ENCODE results near the gene ITGB8.
"Not testable (repeated sequence)": the region's sequence is repeated elsewhere in the genome, so short reads cannot be mapped to it uniquely, and the experiment has no call there.

Gene ITGB8

DNA sequence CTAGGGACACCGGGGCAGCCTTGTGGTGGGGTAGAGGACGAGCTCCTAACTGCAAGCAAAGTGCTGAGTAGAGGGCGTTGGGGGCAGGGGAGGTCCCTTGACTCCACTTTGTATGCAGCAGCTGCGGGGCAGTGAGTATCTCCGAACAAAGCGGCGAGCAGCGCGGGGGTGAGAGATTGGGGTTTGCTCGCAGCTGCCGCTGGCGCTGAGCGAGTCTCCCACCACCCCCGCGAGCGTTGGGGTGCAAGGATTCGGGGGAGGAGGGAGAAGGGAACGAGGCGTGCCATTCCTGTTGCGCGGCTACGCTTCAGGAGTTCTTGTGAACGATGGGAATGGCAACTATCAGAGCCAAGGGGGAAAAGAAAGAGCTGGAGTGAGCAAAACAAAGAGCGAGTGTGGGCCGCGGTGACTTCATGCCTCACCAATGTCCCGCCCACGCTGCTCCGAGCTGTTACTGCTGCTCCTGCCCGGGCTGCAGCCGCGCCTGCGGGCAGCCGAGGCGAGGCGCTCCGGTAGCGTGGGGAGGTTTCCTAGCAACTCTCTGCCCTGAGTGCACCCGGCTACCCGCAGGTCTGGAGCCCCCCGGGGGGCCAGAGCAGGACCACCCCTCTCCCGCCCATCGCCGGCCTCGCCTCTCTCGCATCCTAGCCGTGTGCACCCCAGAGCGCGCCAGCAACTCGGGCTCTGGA is at the start of gene ITGB8:
Gene ITGB8 (plus strand): TSS at position 662 of the 689 bp plus-strand sequence. CDS start 907 bp downstream, outside the sequence.
- peak; percentile 25 for DNase-seq (ENCODE audit: low read depth)

DNA sequence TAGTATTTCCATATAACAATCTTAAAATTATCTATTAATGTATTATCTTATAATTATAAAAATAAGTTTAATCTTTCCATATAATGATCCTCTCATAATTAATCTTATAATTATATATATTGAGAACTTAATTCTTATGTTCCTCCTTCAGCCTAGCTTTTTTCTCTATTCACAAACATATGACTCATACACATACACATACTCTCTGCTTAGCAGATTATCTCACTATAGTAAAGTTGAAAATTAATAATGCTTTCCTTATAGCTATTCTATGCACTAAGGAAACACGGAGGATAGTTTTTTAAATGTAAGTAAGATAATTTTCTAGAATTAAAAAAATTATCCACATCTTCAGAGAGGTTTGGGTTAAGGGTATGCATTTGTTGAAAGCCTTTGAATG is 47.7 kb upstream of the ITGB8 start:
- DNase-seq (ENCODE audit: low read depth) = no peak

DNA sequence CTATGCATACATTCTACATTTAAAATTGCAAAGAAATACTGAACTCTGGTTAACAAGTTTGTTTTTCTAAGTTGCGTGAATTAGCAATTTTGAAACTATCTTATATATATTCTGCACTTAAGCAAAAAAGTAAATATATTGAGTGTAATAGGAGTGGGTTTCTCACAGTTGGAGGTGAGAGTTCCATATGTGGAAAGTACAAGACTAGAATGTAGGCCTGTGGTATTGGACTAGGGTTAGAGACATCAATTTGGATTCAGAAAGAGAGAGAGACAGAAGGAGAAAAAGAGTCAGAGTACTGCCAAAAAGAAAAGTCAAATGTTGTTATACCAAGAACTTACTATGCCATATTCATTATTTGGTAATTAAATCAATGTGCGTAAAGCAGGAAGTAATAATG is 47.3 kb upstream of the ITGB8 start:
- DNase-seq (ENCODE audit: low read depth) = no peak

DNA sequence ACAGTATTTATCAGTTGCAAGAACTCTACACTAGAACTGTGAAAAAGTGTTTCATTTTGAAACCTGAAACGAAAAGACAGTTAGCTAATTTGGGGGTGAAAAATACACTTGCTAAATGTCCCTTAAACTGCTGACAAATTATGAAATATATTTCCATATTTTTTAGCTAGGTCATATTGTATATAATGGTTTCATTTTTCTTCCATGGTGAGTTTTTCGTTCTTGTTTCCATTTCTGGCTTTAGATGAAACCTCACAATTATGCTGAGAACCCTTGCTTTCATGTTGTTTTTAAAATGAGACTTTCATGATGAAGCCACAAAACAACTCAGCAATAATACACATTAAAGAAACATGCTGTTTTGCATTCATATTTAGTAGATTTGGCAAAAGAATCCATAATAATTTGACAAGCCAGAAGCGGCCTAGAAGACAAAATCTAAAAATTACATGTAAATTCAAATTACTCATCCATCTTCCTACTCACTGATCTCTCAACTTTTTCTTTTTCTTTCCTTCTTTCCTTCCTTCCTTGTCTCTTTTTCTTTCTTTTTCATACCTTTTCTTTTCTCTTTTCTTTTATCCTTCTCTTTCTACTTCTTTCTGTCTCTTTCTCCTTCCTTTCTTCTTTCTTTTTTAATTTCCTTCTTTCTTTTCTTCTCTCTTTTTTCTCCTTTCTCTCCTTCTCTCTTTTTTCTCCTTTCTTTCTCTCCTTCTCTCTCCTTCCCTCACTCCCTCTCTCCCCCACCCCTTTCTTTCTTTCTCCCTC is 46.5 kb upstream of the ITGB8 start:
- no peak for DNase-seq (ENCODE audit: low read depth)

DNA sequence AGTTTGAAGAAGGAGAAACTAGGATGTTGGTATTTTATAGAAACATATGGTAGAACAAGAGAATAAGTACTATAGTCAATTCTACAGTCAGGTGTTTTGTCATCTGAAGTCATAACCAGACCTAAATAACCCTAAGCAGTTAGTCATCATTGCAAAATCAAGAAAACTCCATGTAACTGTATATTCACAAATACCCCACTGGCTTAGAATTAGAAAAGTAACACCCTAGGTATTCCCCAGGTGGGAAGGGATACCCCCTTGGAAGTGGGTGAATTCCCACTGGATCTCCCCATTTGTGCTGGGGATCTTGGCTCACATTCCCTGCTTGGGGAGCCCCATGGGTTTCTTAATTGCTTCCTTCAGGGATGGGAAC is 45.9 kb upstream of the ITGB8 start:
- DNase-seq (ENCODE audit: low read depth) = no peak

DNA sequence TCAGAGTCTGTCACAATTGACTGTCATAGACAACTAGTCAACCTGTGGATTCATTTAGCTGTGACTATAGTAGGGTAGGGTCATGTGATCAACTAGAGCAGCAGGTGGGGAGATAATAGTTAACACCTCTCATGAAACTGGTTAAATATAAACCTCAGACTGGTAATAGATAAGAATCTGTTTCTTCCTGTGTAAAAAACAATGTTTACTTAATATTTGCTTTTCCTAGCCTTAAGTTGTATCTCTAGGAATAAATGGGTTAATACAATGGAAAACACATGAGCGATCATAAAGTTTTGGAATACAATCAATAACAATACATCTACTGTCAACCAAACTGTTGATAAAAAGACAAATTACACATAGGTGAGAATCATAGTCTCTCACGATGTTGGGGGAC is 43.4 kb upstream of the ITGB8 start:
- no peak for DNase-seq (ENCODE audit: low read depth)

DNA sequence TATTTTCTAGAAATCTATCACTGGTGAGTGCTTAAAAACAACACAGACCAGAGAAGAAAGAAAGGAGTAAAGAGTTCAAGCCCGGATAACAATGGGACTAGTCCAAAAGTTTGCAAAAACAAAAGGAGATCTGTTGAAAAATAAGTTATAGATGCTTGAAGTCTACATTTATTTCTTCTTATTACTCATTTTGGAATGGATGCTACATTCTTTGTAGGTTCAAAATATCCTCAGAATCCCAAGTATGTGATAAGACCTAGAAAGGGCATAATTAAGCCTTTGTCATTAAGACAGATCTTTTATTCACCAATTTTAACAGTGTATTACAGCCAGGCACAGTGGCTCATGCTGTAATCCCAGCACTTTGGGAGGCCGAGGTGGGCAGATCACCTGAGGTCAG is 42.7 kb upstream of the ITGB8 start:
- DNase-seq (ENCODE audit: low read depth) = no peak

DNA sequence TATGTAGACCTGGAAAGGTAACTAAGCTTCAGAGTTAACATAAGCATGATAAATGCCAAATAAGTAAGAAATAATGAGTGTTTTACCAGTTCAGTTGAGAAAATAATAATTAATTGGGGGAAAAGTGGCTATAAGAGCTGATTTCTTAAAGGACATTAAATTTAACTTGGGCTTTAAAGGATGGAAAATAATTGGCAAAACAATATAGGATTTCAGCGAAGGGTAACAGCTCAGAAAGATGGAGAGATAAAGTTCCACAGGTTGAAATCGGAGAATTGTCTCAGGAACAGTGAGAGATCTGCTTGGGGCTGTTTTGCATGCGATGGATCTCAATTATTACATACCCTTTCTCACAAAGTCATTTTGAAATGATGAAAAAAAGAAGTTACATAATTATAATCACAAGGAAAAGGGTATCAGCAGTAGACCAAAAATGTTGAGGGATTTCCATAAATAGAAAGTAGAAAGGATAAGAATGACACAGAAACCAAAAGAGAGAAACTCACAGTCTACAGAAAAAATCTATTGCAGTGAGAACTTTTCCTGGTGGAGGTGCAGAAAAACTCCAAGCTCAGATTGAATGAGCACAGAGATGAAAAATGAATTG is 40.1 kb upstream of the ITGB8 start:
- no peak for DNase-seq (ENCODE audit: low read depth)

DNA sequence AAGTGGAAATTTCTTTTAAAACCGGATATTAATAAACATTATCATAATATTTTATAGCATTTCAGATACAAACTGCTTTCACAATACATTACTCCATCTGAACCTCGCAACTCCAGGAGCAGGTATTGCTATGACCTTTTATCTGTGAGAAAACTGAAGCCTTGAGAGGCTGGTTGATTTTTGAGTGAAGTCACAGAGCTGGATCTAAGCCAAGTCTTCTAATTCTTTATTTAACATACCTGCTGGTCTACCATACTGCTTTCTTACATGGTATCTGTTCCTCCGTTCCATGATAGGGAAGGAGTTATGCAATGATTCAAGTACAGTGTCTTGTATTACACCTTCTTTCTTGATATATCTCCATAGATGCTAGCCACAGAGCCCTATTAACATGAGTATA is 37.4 kb upstream of the ITGB8 start:
- DNase-seq (ENCODE audit: low read depth) = no peak

DNA sequence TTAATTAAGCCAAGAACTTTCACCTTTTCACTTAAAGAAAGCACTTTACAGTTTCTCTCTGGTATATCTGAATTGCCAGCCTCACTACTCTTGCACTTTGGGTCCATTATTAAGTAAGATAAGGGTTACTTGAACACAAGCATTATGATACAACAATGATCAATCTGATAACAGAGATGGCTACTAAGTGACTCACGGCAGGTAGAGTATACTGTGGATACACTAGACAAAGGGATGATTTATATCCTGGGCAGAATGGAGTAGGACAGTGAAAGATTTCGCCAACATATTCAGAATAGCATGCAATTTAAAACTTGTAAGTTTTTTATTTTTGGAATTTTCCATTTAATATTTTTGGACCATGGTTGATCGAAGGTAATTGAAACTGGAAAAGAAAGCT is 34.3 kb upstream of the ITGB8 start:
- no peak for DNase-seq (ENCODE audit: low read depth)

DNA sequence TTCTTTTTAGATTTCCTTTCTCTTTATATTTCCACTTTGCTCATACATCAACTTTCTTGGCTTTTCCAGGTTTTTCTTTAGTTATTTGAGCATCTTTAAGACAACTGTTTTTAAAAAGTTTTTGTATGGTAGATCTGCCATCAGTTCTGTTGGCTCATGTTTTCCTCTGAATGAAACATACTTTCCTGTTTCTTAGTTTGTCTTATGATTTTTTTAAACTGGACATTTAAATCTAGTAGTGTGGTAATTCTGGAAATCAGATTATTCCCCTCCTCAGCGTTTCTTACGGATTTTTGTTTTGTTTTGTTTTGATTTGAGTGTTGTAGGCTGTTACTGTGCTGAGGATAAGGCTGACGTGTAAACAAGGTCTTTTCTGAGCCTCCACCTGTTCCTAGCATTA is 33.8 kb upstream of the ITGB8 start:
- DNase-seq (ENCODE audit: low read depth) = no peak

DNA sequence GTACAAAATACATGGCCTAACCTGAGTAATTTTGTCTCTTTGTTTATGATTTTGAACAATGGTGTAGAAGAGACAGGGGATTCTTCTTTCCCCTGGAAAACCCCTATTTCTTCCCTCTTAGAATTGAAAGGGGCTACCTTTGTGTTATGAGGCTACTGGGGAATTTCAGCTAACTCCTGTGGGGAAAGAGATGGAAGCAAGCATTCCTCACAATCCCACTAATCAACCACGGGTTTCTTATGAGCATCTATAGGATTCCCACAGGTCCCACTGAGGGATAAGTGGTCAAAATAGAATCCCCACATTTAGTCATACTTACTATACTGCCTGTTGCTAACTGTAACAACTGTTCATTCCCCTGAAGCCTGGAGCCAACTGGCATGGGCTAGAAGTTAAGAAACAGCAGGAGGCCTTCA is 32.2 kb upstream of the ITGB8 start:
- DNase-seq (ENCODE audit: low read depth) = no peak

DNA sequence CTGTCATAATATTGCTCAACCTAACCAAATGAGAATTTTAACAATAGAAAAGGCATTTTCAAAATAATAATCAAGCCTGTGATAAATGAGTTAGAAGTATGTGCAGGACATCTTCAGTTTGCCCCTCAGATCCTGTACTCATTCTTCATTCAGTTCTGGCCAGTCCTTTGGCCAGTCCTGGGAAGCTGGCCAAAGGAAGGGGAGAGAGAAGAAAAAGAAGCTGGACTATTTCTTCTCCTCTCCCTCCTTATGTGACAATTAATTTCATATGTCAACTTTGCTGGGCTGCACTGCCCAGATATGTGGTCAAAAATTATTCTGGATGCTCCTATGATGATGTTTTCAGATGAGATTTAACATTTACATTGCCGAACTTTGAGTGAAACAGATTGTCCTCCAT is 31.6 kb upstream of the ITGB8 start:
- DNase-seq (ENCODE audit: low read depth) = no peak

DNA sequence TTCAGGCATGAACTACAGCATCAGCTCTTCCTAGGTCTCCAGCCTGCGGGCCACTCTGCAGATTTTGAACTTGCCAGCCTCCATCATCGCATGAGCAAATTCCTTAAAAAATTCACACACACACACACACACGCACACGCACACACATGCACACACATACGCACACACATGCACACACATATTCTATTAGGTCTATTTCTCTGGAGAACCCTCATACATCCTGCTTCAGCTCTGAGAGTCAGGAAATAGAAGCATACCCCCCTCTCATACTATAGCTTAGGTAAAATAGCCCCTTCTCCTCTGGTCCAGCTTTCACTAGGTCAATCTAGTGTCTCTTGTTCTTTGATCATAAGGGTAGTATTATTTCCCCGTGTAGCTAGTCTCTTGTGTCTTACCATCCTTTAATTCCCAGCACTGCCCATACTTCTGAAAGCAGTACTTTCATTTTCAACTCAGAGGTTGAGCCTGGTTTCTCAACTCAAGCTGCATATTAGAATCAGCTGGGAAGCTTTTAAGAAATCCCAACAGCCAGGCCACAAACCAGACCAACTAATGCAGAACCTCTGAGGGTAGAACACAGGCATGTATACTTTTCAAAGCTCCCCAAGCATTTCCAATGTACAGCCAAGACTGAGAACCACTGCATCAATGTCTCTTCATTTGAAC is 30.9 kb upstream of the ITGB8 start:
- DNase-seq (ENCODE audit: low read depth) = no peak

DNA sequence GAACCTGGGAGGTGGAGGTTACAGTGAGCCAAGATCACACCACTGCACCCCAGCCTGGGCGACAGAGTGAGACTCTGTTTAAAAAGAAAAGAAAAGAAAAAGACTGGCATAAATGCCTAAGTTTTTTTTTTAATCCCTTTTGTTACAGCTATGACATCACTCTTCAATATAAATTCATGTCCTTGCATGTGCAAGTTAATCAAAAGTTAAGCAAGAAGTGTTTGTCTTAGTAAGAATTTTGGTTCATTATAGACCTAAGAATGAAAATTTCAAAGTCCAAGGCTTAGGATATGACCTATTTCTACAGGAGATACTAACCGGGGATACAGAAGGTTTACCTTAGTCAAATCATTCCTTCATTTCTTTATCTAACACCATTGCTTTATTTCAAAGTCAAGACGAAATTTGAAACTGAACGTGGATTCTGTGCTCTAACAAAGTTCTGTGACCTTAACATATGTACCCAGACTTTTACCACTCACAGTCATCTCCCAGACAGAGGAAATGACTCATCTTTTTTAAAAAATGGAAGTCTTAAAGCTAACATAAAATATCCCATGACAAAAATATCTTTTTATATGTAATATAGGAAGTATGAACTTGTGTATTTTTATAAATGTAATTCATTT is 29.3 kb upstream of the ITGB8 start:
- DNase-seq (ENCODE audit: low read depth) = no peak

DNA sequence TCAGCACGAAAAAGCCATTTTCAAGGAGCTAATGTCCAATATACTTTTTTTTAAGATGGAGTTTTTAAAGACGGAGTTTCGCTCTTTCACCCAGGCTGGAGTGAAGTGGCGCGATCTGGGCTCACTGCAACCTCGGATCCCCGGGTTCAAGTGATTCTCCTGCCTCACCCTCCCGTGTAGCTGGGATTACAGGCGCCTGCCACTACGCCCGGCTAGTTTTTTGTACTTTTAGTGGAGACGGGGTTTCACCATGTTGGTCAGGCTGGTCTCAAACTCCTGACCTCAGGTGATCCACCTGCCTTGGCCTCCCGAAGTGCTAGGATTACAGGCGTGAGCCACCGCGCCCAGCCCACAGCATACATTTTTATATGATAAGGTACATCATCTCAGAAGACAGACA is 28.4 kb upstream of the ITGB8 start:
- DNase-seq (ENCODE audit: low read depth) = not testable (repeated sequence)

DNA sequence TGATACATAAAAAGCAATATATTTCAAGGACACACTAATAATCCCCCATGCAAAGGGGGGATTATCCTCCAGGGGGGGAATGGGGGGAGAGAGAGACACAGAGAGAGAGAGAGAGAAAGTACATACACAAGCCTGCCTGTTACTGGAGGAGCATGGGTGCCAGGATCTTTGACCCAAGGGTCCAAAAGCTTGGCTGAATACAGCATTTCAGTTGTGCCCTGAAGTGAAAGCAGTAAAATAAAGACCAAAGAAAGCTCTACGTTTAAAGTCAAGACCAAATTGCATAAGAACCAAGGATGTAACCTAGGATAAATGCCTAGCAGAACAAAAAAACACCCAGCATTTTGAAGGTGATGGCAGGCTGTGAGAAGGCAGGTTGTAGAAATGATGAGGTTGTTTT is 27.8 kb upstream of the ITGB8 start:
- DNase-seq (ENCODE audit: low read depth) = no peak

DNA sequence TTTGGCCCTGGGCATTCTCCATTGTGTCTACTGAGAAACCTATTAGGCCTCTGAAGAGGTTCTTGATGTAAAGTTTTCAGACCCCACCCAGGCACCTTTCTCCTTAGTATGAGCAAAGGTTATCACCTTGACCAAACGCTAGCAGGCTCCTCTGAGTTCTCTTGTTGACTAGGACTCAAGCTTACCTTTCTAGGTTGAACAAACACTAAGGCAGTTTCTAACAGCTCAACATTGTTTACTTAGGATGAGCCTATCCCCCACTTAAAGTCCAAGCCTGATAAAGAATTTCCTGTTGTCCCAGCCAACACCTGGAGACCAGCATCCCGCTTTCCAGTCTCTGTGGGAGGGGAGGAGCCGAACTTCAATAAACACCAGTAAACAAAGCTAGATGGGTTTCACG is 26.3 kb upstream of the ITGB8 start:
- DNase-seq (ENCODE audit: low read depth) = no peak

DNA sequence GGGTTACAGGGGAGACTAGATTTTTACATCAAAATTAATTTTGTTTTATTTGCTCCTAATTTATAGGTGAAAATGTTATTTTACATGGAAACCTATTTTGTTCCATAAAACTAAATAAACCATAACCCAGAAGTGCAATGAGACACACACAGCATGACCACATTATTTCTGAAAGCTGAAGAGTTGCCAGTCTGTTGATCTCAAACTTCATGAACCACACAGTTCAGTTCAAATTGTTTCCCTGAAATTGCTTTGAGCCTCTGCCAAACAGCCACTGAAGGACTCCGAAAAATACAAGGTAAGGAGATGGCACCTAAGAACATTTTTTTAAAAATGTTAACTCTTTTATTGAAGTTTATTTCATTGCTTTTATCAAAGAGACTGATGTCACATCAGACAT is 25.0 kb upstream of the ITGB8 start:
- DNase-seq (ENCODE audit: low read depth) = no peak

DNA sequence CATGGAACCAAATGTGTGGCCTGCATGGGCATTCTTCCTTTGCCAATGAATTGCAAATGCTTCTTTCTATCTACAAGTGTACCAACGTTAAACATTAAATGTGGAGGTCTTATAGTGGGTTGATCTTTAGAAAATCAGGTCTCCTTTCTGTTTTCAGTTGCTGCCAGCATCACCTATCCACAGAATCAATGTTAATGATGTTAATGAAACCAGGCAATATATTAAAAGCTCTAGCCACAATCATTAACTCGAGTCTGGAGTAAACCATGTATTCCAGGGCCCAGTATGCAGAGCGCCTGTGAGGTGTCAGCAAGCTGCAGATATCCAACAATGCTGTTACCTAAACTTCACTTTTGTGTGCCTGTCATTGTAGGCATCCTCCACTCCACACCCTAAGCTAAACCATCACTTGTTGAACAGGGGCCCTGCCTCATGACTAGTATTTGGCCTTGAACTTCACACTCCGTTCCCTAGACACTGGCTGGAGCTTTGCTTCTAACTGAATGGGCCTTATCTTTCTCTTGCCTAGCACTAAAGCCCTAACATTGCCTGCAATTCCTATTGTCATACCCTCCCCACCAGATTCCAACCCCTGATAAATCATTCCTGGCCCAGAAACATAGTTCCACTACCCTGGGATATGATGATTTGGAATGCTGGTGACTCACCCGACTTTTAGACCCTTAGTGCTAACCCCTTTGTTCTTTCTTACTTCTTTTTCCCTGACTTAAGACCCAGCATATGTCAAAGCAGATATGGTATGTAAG is 24.3 kb upstream of the ITGB8 start:
- no peak for DNase-seq (ENCODE audit: low read depth)

DNA sequence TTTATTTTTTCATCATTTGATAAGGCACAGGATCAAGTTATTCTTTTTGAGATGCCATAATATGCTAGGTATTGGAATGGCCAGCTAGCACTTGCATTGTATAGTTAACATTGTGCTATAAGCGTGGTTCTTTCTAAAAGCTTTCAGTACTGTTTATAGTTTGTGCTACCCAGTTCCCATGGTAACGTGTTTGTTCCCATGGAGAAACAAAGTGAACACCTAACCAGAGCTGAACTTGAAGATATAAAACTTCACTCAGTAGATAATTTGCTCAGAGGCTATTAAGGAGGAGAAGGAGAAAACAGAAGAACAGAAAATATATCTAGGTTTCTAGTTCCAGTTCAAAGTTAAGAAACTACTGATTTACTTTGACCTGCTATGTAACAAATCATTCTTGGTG is 23.6 kb upstream of the ITGB8 start:
- no peak for DNase-seq (ENCODE audit: low read depth)

DNA sequence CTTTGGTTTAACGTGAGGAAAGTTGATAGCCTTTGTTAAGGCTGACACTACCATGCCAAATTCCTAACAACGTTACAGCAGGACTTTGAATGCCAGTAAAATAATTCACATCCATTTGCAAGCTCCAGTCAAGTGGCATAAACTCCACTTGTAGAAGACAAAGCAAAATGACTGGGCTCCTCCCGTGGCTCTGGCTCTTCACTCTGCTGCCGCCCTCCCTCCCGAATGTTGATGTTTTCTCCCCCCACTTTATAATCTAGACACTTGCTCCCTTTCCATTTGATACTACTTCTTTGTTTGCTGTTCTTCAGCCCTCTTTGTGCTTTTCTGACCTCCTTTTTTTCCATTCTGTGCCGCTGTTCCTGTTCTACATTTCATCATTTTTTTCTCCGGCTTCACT is 22.8 kb upstream of the ITGB8 start:
- no peak for DNase-seq (ENCODE audit: low read depth)
